ENCODE results near the gene HDAC9. TPM values are rescaled to one million over a fixed set of nuclear protein-coding genes. Genes with fewer than 3 reads are reported as not detected.

Gene HDAC9
- total RNA-seq, 1 experiment from 2014 or later = 14.7 TPM

DNA sequence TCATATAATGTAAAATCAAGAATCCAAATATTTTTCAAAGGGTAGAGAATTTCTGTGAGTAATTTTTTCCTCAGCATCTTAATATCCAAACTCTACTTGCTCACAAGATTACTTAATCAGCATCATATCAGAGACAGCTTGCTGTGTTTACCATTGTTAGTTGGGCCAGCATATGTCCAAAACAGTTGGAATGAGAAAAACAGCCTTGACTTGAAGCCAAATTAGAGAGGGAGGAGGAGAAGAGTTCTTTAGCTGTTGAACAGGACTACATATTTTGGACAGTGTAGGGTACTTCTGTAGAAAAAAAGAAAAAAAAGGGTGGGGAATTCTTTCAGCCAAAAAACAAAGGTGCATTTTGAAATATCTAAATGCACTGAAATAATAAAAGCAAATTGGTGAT is 69.8 kb downstream of the HDAC9 start:
- no peaks in the 10 kb centered on the region for H3K9me2 ChIP-seq (ENCODE audit: insufficient read depth)
- H3K4me3 ChIP-seq = no peak overlapping the region
- H3K27ac ChIP-seq = no peak overlapping the region
- H3K9me3 ChIP-seq (ENCODE audit: insufficient read depth, low read depth) = no peaks in the 10 kb centered on the region; the same call in 1 of the 2 replicates
- no peaks in the 10 kb centered on the region for H3F3A ChIP-seq (ENCODE audit: insufficient read depth, low read depth)
- H4K20me1 ChIP-seq (ENCODE audit: insufficient read depth) = no peaks in the 10 kb centered on the region
- intact Hi-C loops (cut with micrococcal nuclease; ENCODE audit: unreplicated experiment) = no loop called here
- H2AFZ ChIP-seq = no peak overlapping the region
- TF ChIP-seq, protein P1, sequence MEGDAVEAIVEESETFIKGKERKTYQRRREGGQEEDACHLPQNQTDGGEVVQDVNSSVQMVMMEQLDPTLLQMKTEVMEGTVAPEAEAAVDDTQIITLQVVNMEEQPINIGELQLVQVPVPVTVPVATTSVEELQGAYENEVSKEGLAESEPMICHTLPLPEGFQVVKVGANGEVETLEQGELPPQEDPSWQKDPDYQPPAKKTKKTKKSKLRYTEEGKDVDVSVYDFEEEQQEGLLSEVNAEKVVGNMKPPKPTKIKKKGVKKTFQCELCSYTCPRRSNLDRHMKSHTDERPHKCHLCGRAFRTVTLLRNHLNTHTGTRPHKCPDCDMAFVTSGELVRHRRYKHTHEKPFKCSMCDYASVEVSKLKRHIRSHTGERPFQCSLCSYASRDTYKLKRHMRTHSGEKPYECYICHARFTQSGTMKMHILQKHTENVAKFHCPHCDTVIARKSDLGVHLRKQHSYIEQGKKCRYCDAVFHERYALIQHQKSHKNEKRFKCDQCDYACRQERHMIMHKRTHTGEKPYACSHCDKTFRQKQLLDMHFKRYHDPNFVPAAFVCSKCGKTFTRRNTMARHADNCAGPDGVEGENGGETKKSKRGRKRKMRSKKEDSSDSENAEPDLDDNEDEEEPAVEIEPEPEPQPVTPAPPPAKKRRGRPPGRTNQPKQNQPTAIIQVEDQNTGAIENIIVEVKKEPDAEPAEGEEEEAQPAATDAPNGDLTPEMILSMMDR (conservative IDR thresholded peaks at IDR 0.05) = no peak
- no peak for TF ChIP-seq EZH2 (IDR thresholded peaks at IDR 0.05; ENCODE audit: low read depth)
- ChIA-PET POLR2A (ENCODE audit: unreplicated experiment) (no interaction called here), CTCF (no interaction called here)
- BruUV-seq (replicated peaks) = no TSS peak
- no peaks in the 10 kb centered on the region for H3K27me3 ChIP-seq (ENCODE audit: insufficient read depth, low read depth)
- H3K79me2 ChIP-seq (ENCODE audit: low read depth) = no peaks in the 10 kb centered on the region
- H3K4me1 ChIP-seq (replicated peaks; ENCODE audit: insufficient read depth) = no peaks in the 10 kb centered on the region
- H3K4me2 ChIP-seq = no peak overlapping the region
- no peaks in the 10 kb centered on the region for H3K36me3 ChIP-seq (ENCODE audit: low read depth)
- DNase-seq = no peak

DNA sequence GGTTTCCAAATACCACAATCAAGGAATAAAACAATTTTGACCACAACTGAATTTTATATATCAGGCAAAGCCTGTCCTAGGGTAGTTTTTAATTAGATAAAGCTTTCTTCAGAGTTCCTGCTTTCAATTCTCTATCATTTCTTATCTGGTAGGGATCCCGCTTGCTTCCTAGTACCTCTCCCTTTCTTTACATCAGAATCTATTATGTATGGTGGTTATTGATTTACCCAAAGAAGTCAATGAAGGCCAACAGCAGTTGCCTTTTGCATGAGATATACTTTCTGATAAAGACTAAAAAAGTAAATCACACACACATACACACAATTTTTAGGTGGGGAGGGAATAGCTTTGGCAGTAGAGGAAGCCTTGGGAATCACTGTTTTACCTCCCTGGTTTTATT is 70.7 kb downstream of the HDAC9 start:
- POLR2A ChIA-PET (ENCODE audit: unreplicated experiment) = no interaction called here
- no peak overlapping the region for H2AFZ ChIP-seq
- intact Hi-C loops (cut with micrococcal nuclease; ENCODE audit: unreplicated experiment) = no loop called here

DNA sequence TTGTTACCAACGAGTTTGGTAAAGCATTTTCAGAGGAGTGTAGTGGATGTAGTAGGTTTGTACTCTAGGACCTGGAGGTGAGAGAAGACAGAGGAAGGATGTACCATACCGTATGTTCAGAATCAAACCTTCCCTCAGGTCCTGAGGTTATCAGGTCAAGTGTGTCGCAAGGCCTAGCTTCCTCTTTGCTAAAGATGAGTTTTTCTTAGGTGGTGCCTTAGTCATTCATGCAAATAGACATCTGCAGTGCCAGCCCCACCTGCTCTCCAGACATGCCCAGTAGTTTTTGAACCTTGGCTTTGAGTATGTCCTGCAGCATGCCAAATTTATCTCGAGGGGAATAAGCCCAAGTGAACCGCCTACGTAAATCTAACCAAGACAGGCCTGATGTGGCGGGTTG is 71.3 kb downstream of the HDAC9 start:
- Histone ChIP-seq H3K9me2 (ENCODE audit: insufficient read depth) (no peaks in the 10 kb centered on the region), H3K4me2 (no peak overlapping the region), H3K27ac (no peak overlapping the region), H3K27me3 (ENCODE audit: insufficient read depth, low read depth) (no peaks in the 10 kb centered on the region), H3K9me3 (ENCODE audit: insufficient read depth, low read depth) (no peaks in the 10 kb centered on the region; the same call in 1 of the 2 replicates), H4K20me1 (ENCODE audit: insufficient read depth) (no peaks in the 10 kb centered on the region), H3K79me2 (ENCODE audit: low read depth) (no peaks in the 10 kb centered on the region), H3K4me1 (replicated peaks; ENCODE audit: insufficient read depth) (no peaks in the 10 kb centered on the region), H3F3A (ENCODE audit: insufficient read depth, low read depth) (no peaks in the 10 kb centered on the region), H2AFZ (no peak overlapping the region), H3K4me3 (no peak overlapping the region), H3K36me3 (ENCODE audit: low read depth) (no peaks in the 10 kb centered on the region)
- POLR2A ChIA-PET (ENCODE audit: unreplicated experiment) = no interaction called here
- DNase-seq = no peak
- no TSS peak for BruUV-seq (replicated peaks)
- CTCF ChIA-PET = interaction anchor here (1.6 kb wide), 1 partner anchor 210 kb away, joined by 3 read pairs; no protein-coding TSS in a partner anchor
- TF ChIP-seq, protein P1 (conservative IDR thresholded peaks at IDR 0.05) = no peak
- TF ChIP-seq EZH2 (IDR thresholded peaks at IDR 0.05; ENCODE audit: low read depth) = no peak
- intact Hi-C loops (cut with micrococcal nuclease; ENCODE audit: unreplicated experiment) = no loop called here

More for the DNA sequence above, 70.7 kb downstream of the HDAC9 start:
- Histone ChIP-seq H3K9me3 (ENCODE audit: insufficient read depth, low read depth) (no peaks in the 10 kb centered on the region; the same call in 1 of the 2 replicates), H3K79me2 (ENCODE audit: low read depth) (no peaks in the 10 kb centered on the region), H3K27me3 (ENCODE audit: insufficient read depth, low read depth) (no peaks in the 10 kb centered on the region), H3K4me2 (no peak overlapping the region), H3F3A (ENCODE audit: insufficient read depth, low read depth) (no peaks in the 10 kb centered on the region), H3K4me1 (replicated peaks; ENCODE audit: insufficient read depth) (no peaks in the 10 kb centered on the region), H3K9me2 (ENCODE audit: insufficient read depth) (no peaks in the 10 kb centered on the region), H4K20me1 (ENCODE audit: insufficient read depth) (no peaks in the 10 kb centered on the region), H3K36me3 (ENCODE audit: low read depth) (no peaks in the 10 kb centered on the region), H3K4me3 (no peak overlapping the region), H3K27ac (no peak overlapping the region)
- CTCF ChIA-PET = no interaction called here
- DNase-seq = no peak
- TF ChIP-seq, protein P1 (conservative IDR thresholded peaks at IDR 0.05) = no peak
- TF ChIP-seq EZH2 (IDR thresholded peaks at IDR 0.05; ENCODE audit: low read depth) = no peak
- BruUV-seq (replicated peaks) = no TSS peak

Data from PC-9 (cell line).